Femur (tissue), 1 donor: ENCODE measurements around the gene RBP3.

Experiments
- DNase-seq: peaks from one replicate; pipeline ENCODE4 v3.0.0-alpha.2; 2017

The RBP3 gene

GRCh38 chr10:47337310-47337709 is 10.9 kb upstream of the RBP3 start:
- DNase-seq = no peak

GRCh38 chr10:47339186-47339735 is 8.9 kb upstream of the RBP3 start:
- no peak for DNase-seq

GRCh38 chr10:47339759-47340607 is 8.2 kb upstream of the RBP3 start:
- no peak for DNase-seq

GRCh38 chr10:47340608-47341170 is 7.5 kb upstream of the RBP3 start:
- peak; percentile 57 for DNase-seq

- DNase-seq = no peak
Measured at GRCh38 chr10:47344996-47345870, 2.9 kb upstream of the RBP3 start.

- DNase-seq = no peak
Measured at GRCh38 chr10:47346581-47347302, 1.4 kb upstream of the RBP3 start.

- no peak for DNase-seq
Measured at GRCh38 chr10:47347303-47347675, 874 bp upstream of the RBP3 start.

GRCh38 chr10:47348661-47349470 is 703 bp downstream of the RBP3 start:
- no peak for DNase-seq

- DNase-seq = no peak
Measured at GRCh38 chr10:47349516-47349915, 1.4 kb downstream of the RBP3 start.

- DNase-seq = no peak
Measured at GRCh38 chr10:47349941-47350371, 1.8 kb downstream of the RBP3 start.

GRCh38 chr10:47350671-47351640 is 2.8 kb downstream of the RBP3 start:
- DNase-seq = no peak

GRCh38 chr10:47351899-47352815 is 4.0 kb downstream of the RBP3 start:
- no peak for DNase-seq

GRCh38 chr10:47353351-47353750 is 5.2 kb downstream of the RBP3 start:
- no peak for DNase-seq

GRCh38 chr10:47354165-47354564 is 6.0 kb downstream of the RBP3 start:
- no peak for DNase-seq

GRCh38 chr10:47354900-47355299 is 6.7 kb downstream of the RBP3 start:
- no peak for DNase-seq

GRCh38 chr10:47356708-47357107 is 8.5 kb downstream of the RBP3 start:
- no peak for DNase-seq

GRCh38 chr10:47357131-47357582 is 9.0 kb downstream of the RBP3 start:
- DNase-seq = no peak

GRCh38 chr10:47357911-47358310 is 9.7 kb downstream of the RBP3 start:
- no peak for DNase-seq

- no peak for DNase-seq
Measured at GRCh38 chr10:47358457-47358856, 10.3 kb downstream of the RBP3 start.
